ENCODE data around the gene BTNL9. TPM values are rescaled to one million over a fixed set of nuclear protein-coding genes. Genes with fewer than 3 reads are reported as not detected.
"Not testable (repeated sequence)": the region's sequence is repeated elsewhere in the genome, so short reads cannot be mapped to it uniquely, and the experiment has no call there.

BTNL9 gene
- 1 to 10 TPM; 5.4 to 8.0 (median 6.9) TPM for polyA plus RNA-seq (ENCODE audit: insufficient read length in 3 of 3)

- DNase-seq (ENCODE audit: low read depth in 3 of 3, low spot score in 2 of 3): no peak
Observed at GRCh38 chr5:181039931-181040630, at the start of gene BTNL9. BTNL9 (plus strand) TSS chr5:181040266; CDS start chr5:181045490, 5,224 bp downstream.

GRCh38 chr5:180990882-180991242 is 49.2 kb upstream of the BTNL9 start:
- no peak for DNase-seq (ENCODE audit: low read depth in 3 of 3, low spot score in 2 of 3)

- no peak for DNase-seq (ENCODE audit: low read depth in 3 of 3, low spot score in 2 of 3)
Observed at GRCh38 chr5:181001947-181002346, 38.1 kb upstream of the BTNL9 start.

- no peak for DNase-seq (ENCODE audit: low read depth in 3 of 3, low spot score in 2 of 3)
Observed at GRCh38 chr5:181005791-181006190, 34.3 kb upstream of the BTNL9 start.

GRCh38 chr5:181008136-181008535 is 31.9 kb upstream of the BTNL9 start:
- no peak for DNase-seq (ENCODE audit: low read depth in 3 of 3, low spot score in 2 of 3)

- not testable (repeated sequence) for DNase-seq (ENCODE audit: low read depth in 3 of 3, low spot score in 2 of 3)
Observed at GRCh38 chr5:181010018-181010417, 30.0 kb upstream of the BTNL9 start.

GRCh38 chr5:181014654-181015053 is 25.4 kb upstream of the BTNL9 start:
- not testable (repeated sequence) for DNase-seq (ENCODE audit: low read depth in 3 of 3, low spot score in 2 of 3)

- DNase-seq (ENCODE audit: low read depth in 3 of 3, low spot score in 2 of 3): not testable (repeated sequence)
Observed at GRCh38 chr5:181017448-181017847, 22.6 kb upstream of the BTNL9 start.

GRCh38 chr5:181020688-181021087 is 19.4 kb upstream of the BTNL9 start:
- DNase-seq (ENCODE audit: low read depth in 3 of 3, low spot score in 2 of 3): no peak

- no peak for DNase-seq (ENCODE audit: low read depth in 3 of 3, low spot score in 2 of 3)
Observed at GRCh38 chr5:181024245-181025064, 15.6 kb upstream of the BTNL9 start.

- DNase-seq (ENCODE audit: low read depth in 3 of 3, low spot score in 2 of 3): no peak
Observed at GRCh38 chr5:181027452-181028031, 12.5 kb upstream of the BTNL9 start.

- DNase-seq (ENCODE audit: low read depth in 3 of 3, low spot score in 2 of 3): no peak
Observed at GRCh38 chr5:181028032-181028819, 11.8 kb upstream of the BTNL9 start.

- DNase-seq (ENCODE audit: low read depth in 3 of 3, low spot score in 2 of 3): no peak
Observed at GRCh38 chr5:181031716-181032115, 8.3 kb upstream of the BTNL9 start.

GRCh38 chr5:181035991-181036815 is 3.9 kb upstream of the BTNL9 start:
- DNase-seq (ENCODE audit: low read depth in 3 of 3, low spot score in 2 of 3): no peak

GRCh38 chr5:181036816-181037364 is 3.2 kb upstream of the BTNL9 start:
- no peak for DNase-seq (ENCODE audit: low read depth in 3 of 3, low spot score in 2 of 3)

GRCh38 chr5:181037365-181037861 is 2.7 kb upstream of the BTNL9 start:
- no peak for DNase-seq (ENCODE audit: low read depth in 3 of 3, low spot score in 2 of 3)

GRCh38 chr5:181039471-181039870 is 595 bp upstream of the BTNL9 start:
- no peak for DNase-seq (ENCODE audit: low read depth in 3 of 3, low spot score in 2 of 3)

GRCh38 chr5:181040631-181040945 is 522 bp downstream of the BTNL9 start:
- DNase-seq (ENCODE audit: low read depth in 3 of 3, low spot score in 2 of 3): no peak

- no peak for DNase-seq (ENCODE audit: low read depth in 3 of 3, low spot score in 2 of 3)
Observed at GRCh38 chr5:181041043-181041442, 977 bp downstream of the BTNL9 start.

Measured in right renal cortex interstitium (tissue), 3 donors.